Type B pancreatic cell (in vitro differentiated cells): ENCODE results near the gene CRNKL1. TPM values are rescaled to one million over a fixed set of nuclear protein-coding genes. Genes with fewer than 3 reads are reported as not detected.

Source experiments
- DNase-seq: peaks from one replicate; pipeline ENCODE4 v3.0.0; 2021; ENCODE audit warnings: mixed read lengths; ENCODE audit not compliant: unreplicated experiment; ENCODE audit errors: extremely low spot score
- H3K27ac Mint-ChIP-seq: 2 replicates; pipeline ENCODE4 v1.8.0; 2021; ENCODE audit warnings: mild to moderate bottlenecking, mixed read lengths
- H3K27me3 Mint-ChIP-seq: 2 replicates; pipeline ENCODE4 v1.8.0; 2021; ENCODE audit warnings: mixed read lengths
- H3K36me3 Mint-ChIP-seq: 2 replicates; pipeline ENCODE4 v1.8.0; 2021; ENCODE audit warnings: mixed read lengths
- H3K4me1 Mint-ChIP-seq: one replicate; pipeline ENCODE4 v1.8.0; 2021; ENCODE audit warnings: mixed read lengths; ENCODE audit not compliant: unreplicated experiment
- H3K4me3 Mint-ChIP-seq: 2 replicates; pipeline ENCODE4 v1.8.0; 2021; ENCODE audit warnings: mild to moderate bottlenecking, mixed read lengths
- H3K9me3 Mint-ChIP-seq: 2 replicates; pipeline ENCODE4 v1.8.0; 2021; ENCODE audit warnings: mixed read lengths
- total RNA-seq: library from RNA; stranded (reverse); gene quantifications from 2 replicates; pipeline ENCODE4 v1.2.1, GENCODE V29; 2021; ENCODE audit warnings: low replicate concordance
- TF ChIP-seq, protein P1 (sequence below): fragments of 200-600 bp; sonication (generic); conservative IDR thresholded peaks from 2 replicates; pipeline ENCODE4 v1.5.0; 2021; ENCODE audit warnings: antibody characterized with exemption, mild to moderate bottlenecking

The CRNKL1 gene
- total RNA-seq, 1 donor from 2014 or later, result 25.1 TPM

DNA sequence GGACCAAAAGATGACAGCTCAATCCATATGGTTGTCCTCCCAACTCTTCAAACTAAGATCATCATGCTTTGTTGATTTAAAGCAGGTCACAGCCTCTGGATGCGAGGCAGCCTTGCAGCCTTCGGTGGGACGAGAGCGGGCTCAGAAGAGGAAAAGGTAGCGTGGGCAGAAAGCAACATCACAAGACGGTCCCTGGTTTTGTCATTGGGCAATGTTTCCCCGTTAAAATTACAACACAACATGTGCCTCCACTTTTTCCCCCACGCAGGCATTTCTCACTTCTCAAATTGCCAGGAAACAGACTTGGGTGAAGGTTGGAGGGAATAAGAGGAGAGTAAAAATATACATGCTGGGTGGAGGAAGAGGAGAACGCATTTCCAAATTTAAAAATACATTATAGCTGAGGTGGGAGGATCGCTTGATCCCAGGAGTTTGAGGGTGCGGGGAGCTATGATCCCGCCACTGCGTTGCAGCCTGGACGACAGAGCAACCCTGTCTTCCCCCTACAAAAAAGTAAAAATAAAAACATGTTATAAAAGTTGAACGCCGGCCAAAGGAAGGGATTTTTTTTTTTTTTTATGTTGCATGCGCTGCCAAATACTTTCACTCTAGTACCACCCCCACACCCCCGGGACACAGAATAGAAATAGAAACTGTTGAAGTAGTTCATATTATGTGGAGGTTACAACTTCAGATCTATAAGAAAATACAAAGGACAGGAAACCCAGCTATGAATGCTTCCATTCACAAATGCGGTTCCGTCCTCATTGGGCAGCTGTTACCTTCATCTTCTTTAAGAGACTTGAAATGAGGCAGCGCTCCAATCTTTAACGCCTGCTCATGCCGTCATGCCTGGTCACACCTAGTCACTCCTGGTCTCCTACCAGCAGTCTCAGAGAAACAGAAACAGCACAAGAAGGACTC, 49.0 kb downstream of the CRNKL1 start:
- no peaks in the 10 kb centered on the region for H3K27me3 Mint-ChIP-seq
- peaks cover 27% of the 10 kb centered on the region for H3K36me3 Mint-ChIP-seq
- no peaks in the 10 kb centered on the region for H3K9me3 Mint-ChIP-seq
- H3K4me1 Mint-ChIP-seq, result peaks cover 45% of the 10 kb centered on the region
- DNase-seq, result no peak
- TF ChIP-seq, protein P1, sequence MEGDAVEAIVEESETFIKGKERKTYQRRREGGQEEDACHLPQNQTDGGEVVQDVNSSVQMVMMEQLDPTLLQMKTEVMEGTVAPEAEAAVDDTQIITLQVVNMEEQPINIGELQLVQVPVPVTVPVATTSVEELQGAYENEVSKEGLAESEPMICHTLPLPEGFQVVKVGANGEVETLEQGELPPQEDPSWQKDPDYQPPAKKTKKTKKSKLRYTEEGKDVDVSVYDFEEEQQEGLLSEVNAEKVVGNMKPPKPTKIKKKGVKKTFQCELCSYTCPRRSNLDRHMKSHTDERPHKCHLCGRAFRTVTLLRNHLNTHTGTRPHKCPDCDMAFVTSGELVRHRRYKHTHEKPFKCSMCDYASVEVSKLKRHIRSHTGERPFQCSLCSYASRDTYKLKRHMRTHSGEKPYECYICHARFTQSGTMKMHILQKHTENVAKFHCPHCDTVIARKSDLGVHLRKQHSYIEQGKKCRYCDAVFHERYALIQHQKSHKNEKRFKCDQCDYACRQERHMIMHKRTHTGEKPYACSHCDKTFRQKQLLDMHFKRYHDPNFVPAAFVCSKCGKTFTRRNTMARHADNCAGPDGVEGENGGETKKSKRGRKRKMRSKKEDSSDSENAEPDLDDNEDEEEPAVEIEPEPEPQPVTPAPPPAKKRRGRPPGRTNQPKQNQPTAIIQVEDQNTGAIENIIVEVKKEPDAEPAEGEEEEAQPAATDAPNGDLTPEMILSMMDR, result no peak
- H3K4me3 Mint-ChIP-seq, result peak overlapping the region; percentile 56
- peak overlapping the region; percentile 24 for H3K27ac Mint-ChIP-seq

DNA sequence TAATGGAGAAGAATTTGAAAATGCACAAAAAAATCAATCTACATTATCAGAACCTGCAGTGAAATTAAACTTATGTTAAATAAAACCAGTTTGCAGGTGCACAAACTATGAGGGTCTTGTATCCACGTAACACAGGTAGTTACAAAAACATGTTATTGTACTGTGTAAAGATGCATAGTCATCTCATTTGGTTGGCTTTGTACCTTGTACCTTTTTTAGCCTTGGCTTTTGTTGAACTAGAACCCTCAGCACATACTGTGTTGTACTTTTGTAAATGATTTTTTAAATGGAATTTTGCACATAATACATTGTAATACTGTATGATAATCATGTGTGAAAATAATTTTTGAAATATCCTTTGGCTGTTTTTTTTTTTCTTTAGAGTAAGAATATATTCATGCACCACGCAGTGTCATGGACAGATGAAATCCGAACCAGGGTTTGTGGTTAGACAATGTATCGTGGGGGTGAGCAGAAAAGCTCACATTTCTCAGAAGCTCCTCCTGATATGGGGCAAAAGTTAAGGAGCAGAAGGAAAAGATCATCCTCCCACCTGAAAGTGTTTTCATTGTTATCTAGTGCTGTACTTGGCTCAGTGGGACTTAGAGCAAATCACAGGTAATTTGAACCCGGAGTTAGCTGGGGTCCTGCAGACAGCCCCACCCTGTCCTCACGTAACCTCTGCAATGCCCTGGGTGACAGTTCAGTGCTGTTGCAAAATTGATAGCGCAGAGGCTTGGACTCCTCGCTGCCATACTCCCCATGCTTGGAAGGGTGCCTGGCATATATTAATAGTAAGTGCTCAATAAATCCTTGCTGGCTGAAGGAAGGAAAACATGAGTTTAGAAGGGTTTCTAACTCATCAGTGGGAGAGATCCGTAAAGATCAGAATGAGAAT, 49.9 kb downstream of the CRNKL1 start:
- H3K9me3 Mint-ChIP-seq, result no peaks in the 10 kb centered on the region
- H3K27ac Mint-ChIP-seq, result peak overlapping the region; percentile 24
- H3K36me3 Mint-ChIP-seq, result peaks cover 27% of the 10 kb centered on the region
- no peaks in the 10 kb centered on the region for H3K27me3 Mint-ChIP-seq
- peaks cover 45% of the 10 kb centered on the region for H3K4me1 Mint-ChIP-seq
- peak overlapping the region; percentile 44 for H3K4me3 Mint-ChIP-seq
- TF ChIP-seq, protein P1, result no peak
- no peak for DNase-seq

DNA sequence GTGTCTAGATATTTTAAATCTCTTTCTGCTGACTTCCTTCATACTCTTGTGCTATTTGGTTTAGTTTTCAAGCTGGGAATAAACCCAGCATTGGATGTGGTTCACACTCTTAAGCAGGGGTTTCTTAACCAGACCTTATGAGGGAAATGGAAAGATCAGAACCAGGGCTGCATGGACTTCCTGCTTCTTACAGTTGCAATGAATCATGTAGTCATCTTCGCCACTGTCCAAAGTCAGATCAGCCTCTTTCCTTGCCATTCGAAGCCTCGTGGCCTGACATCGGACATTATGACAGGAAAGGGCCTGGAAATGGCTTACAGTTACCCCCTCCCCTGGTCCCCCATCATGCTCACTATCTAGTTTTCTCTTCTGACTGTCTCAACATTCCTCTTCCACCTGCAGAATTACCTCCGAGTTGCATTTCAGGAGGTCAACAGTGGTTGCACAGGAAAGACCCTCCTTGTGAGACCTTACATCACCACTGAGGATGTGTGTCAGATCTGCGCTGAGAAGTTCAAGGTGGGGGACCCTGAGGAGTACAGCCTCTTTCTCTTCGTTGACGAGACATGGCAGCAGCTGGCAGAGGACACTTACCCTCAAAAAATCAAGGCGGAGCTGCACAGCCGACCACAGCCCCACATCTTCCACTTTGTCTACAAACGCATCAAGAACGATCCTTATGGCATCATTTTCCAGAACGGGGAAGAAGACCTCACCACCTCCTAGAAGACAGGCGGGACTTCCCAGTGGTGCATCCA, 51.9 kb downstream of the CRNKL1 start:
- no peak for DNase-seq
- TF ChIP-seq, protein P1, result no peak
- Mint-ChIP-seq H3K36me3 (peaks cover 33% of the 10 kb centered on the region), H3K4me3 (no peak overlapping the region), H3K9me3 (no peaks in the 10 kb centered on the region), H3K27me3 (no peaks in the 10 kb centered on the region), H3K27ac (peak overlapping the region; percentile 14), H3K4me1 (peaks cover 55% of the 10 kb centered on the region)

DNA sequence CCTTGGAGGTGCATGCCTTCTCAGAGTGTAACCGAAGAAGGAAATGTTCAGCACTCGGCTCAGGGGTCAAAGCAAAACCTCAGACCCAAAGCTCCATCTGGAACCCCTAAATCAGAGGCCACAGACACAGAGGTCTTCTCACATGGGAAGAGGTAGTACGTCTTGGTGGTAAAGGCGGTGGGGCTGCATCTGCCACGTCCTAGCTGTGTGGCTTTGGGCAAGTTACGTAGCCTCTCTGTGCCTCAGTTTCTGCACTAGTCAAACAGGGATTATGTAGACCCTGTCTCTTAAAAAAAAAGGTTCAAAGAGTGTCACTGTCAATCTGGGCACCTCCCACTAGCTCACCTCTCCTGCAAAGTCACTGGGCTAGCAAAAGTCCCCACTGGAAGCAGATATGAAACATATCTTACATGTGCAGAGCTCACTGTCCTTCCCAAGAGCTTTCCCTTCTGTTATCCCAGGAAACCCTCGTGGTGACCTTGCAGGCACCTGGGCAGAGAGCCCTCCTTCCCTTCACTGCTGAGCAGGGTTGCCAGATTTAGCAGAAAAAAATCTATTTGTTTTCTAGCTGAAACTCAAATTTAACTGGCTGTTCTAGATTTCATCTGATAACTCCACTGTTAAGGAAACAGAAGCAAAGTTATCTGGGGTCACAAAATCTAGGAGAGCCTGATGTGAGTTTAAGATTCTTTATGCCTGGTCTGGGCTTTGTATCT, 53.1 kb downstream of the CRNKL1 start:
- Mint-ChIP-seq H3K36me3 (peaks cover 35% of the 10 kb centered on the region), H3K4me1 (peaks cover 62% of the 10 kb centered on the region), H3K9me3 (no peaks in the 10 kb centered on the region), H3K27me3 (no peaks in the 10 kb centered on the region), H3K4me3 (no peak overlapping the region), H3K27ac (peak overlapping the region; percentile 64)
- DNase-seq, result no peak
- TF ChIP-seq, protein P1, result no peak
